PFSK-1 (cell line): ENCODE data around the gene NDRG2.

Source experiments
- FOXP2 ChIP-seq: optimal IDR thresholded peaks from 2 replicates; pipeline ENCODE3; 2011; ENCODE audit warnings: borderline replicate concordance, control low read depth, inconsistent platforms; ENCODE audit not compliant: insufficient read depth; ENCODE audit errors: extremely low read length, extremely low read depth
- POLR2AphosphoS5 ChIP-seq: IDR thresholded peaks from 2 replicates; pipeline ENCODE4 v1.6.1; 2012; ENCODE audit warnings: low read depth, mild to moderate bottlenecking, control low read depth, low read length, moderate library complexity
- SIN3A ChIP-seq: IDR thresholded peaks from 2 replicates; pipeline ENCODE4 v1.6.1; 2012; ENCODE audit warnings: mild to moderate bottlenecking, low read length, moderate library complexity, borderline replicate concordance; ENCODE audit not compliant: insufficient read depth
- TAF1 ChIP-seq: IDR thresholded peaks from 2 replicates; pipeline ENCODE4 v1.6.1; 2012; ENCODE audit warnings: low read length, control low read depth, borderline replicate concordance; ENCODE audit not compliant: insufficient read depth
- TF ChIP-seq, protein P1 (sequence below), 2 experiments: IDR thresholded peaks; 2 replicates each; pipeline versions ENCODE4 v1.6.1 to v1.8.0; 2011 to 2012; ENCODE audit warnings: low read depth in 2 of 2, low read length in 2 of 2, control low read depth in 1 of 2, inconsistent platforms in 1 of 2, mild to moderate bottlenecking in 1 of 2, moderate library complexity in 1 of 2; ENCODE audit not compliant: insufficient read depth in 1 of 2

DNA sequence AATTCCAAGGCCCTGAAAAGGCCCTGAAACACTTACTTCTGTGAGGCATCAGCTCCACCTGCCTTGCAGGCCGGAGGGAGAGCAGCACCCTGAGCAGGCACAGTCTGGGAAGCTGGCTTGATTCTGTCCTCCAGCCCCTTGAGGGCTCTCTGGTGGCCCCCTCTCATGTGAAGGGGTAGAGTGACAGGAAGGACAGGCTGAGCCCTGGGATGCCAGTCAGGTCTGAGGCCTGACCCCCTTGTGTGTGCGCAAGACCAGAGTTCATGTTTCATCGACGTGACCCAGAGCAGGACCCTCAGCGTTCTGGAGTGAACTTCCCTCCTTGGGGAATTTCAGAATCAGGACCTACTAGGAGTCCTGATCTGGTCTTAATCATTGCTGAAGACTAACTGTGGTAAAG is 34.0 kb upstream of the NDRG2 start:
- no peak for TF ChIP-seq TAF1
- no peak for TF ChIP-seq POLR2AphosphoS5
- TF ChIP-seq SIN3A, result no peak
- TF ChIP-seq, protein P1, sequence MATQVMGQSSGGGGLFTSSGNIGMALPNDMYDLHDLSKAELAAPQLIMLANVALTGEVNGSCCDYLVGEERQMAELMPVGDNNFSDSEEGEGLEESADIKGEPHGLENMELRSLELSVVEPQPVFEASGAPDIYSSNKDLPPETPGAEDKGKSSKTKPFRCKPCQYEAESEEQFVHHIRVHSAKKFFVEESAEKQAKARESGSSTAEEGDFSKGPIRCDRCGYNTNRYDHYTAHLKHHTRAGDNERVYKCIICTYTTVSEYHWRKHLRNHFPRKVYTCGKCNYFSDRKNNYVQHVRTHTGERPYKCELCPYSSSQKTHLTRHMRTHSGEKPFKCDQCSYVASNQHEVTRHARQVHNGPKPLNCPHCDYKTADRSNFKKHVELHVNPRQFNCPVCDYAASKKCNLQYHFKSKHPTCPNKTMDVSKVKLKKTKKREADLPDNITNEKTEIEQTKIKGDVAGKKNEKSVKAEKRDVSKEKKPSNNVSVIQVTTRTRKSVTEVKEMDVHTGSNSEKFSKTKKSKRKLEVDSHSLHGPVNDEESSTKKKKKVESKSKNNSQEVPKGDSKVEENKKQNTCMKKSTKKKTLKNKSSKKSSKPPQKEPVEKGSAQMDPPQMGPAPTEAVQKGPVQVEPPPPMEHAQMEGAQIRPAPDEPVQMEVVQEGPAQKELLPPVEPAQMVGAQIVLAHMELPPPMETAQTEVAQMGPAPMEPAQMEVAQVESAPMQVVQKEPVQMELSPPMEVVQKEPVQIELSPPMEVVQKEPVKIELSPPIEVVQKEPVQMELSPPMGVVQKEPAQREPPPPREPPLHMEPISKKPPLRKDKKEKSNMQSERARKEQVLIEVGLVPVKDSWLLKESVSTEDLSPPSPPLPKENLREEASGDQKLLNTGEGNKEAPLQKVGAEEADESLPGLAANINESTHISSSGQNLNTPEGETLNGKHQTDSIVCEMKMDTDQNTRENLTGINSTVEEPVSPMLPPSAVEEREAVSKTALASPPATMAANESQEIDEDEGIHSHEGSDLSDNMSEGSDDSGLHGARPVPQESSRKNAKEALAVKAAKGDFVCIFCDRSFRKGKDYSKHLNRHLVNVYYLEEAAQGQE (IDR thresholded peaks at IDR 0.05; ENCODE audit: insufficient read depth in 1 of 2, low read depth in 2 of 2, low read length in 2 of 2), result no peak
- no peak for TF ChIP-seq FOXP2
